LHCN-M2 (cell line): Measurements from ENCODE around the gene MIER2. TPM values are rescaled to one million over a fixed set of nuclear protein-coding genes. Genes with fewer than 3 reads are reported as not detected.

Experiments used
- DNase-seq: peaks from one replicate; pipeline ENCODE4 v3.0.0-alpha.2; 2012; ENCODE audit warnings: low read depth
- total RNA-seq: library from RNA; depleted of rRNA; stranded (reverse); fragments of >200 nt; gene quantifications from 2 replicates; pipeline ENCODE4 v1.2.3, GENCODE V29; 2014

Gene MIER2
- total RNA-seq, 1 experiment from 2014 or later, result 16.5 TPM

- DNase-seq, result no peak
Measured at GRCh38 chr19:334296-335071, 10.1 kb downstream of the MIER2 start.

- no peak for DNase-seq
Measured at GRCh38 chr19:330503-330902, 14.1 kb downstream of the MIER2 start.

GRCh38 chr19:329876-330275 is 14.7 kb downstream of the MIER2 start:
- no peak for DNase-seq

- DNase-seq, result peak; percentile 31
Measured at GRCh38 chr19:328025-328505, 16.5 kb downstream of the MIER2 start.

GRCh38 chr19:327291-328024 is 17.1 kb downstream of the MIER2 start:
- DNase-seq, result no peak

- no peak for DNase-seq
Measured at GRCh38 chr19:326871-327270, 17.7 kb downstream of the MIER2 start.

GRCh38 chr19:325937-326565 is 18.5 kb downstream of the MIER2 start:
- no peak for DNase-seq

GRCh38 chr19:325173-325936 is 19.2 kb downstream of the MIER2 start:
- no peak for DNase-seq

GRCh38 chr19:324716-325115 is 19.9 kb downstream of the MIER2 start:
- DNase-seq, result no peak

- DNase-seq, result no peak
Measured at GRCh38 chr19:322616-323015, 22.0 kb downstream of the MIER2 start.

GRCh38 chr19:318509-318774 is 26.2 kb downstream of the MIER2 start:
- DNase-seq, result no peak

- no peak for DNase-seq
Measured at GRCh38 chr19:317710-318508, 26.7 kb downstream of the MIER2 start.

- no peak for DNase-seq
Measured at GRCh38 chr19:315811-316210, 28.8 kb downstream of the MIER2 start.

- no peak for DNase-seq
Measured at GRCh38 chr19:313988-314815, 30.4 kb downstream of the MIER2 start.

- DNase-seq, result no peak
Measured at GRCh38 chr19:313169-313987, 31.2 kb downstream of the MIER2 start.

- no peak for DNase-seq
Measured at GRCh38 chr19:311813-312261, 32.8 kb downstream of the MIER2 start.

GRCh38 chr19:310781-311496 is 33.7 kb downstream of the MIER2 start:
- no peak for DNase-seq

GRCh38 chr19:310141-310651 is 34.4 kb downstream of the MIER2 start:
- DNase-seq, result no peak
